IMR-90 (cell line): ENCODE results near the gene EXOC5. TPM values are rescaled to one million over a fixed set of nuclear protein-coding genes. Genes with fewer than 3 reads are reported as not detected.

ENCODE experiments used
- ATAC-seq: fragments of 200-7000 bp; cut with Tn5 transposase; 2 replicates; pipeline ENCODE4 v1.9.1; 2020; ENCODE audit warnings: low read depth, mild to moderate bottlenecking, moderate library complexity
- BruUV-seq: library from RNA; stranded (reverse); fragments of 400-500 nt; replicated peaks from 2 replicates; lab custom pipeline; 2021; lab: Mats Ljungman, UMichigan
- CTCF ChIA-PET: fragments of 300-600 bp; formaldehyde crosslinking; extraction: SDS; loops from one replicate; lab custom pipeline; 2021; ENCODE audit warnings: antibody characterized with exemption; lab: Yijun Ruan, JAX
- POLR2A ChIA-PET: fragments of 300-600 bp; sonication (Branson Sonifier 250); formaldehyde crosslinking; loops from one replicate; lab custom pipeline; 2022; ENCODE audit warnings: antibody characterized with exemption; ENCODE audit not compliant: unreplicated experiment; lab: Charles Lee
- DNase-seq: peaks from one replicate; pipeline ENCODE4 v3.0.0; 2013
- H2AFZ ChIP-seq: replicated peaks from 2 replicates; pipeline ENCODE3; 2013; ENCODE audit warnings: low read length, mild to moderate bottlenecking; ENCODE audit not compliant: poor library complexity
- H2AK5ac ChIP-seq: 2 replicates; pipeline ENCODE4 v1.6.1; 2013; ENCODE audit warnings: low read depth, low read length, inconsistent platforms
- H2AK9ac ChIP-seq: replicated peaks from 2 replicates; pipeline ENCODE3; 2013; ENCODE audit warnings: mild to moderate bottlenecking, low read depth, low read length, moderate library complexity; ENCODE audit not compliant: poor library complexity
- H2BK120ac ChIP-seq: 2 replicates; pipeline ENCODE4 v1.6.1; 2013; ENCODE audit warnings: low read depth, low read length, inconsistent platforms
- H2BK15ac ChIP-seq: 3 replicates; pipeline ENCODE4 v1.6.1; 2013; ENCODE audit warnings: low read depth, low read length, inconsistent platforms
- H2BK20ac ChIP-seq: 2 replicates; pipeline ENCODE4 v1.6.1; 2013; ENCODE audit warnings: low read depth, mild to moderate bottlenecking, inconsistent platforms, low read length, moderate library complexity
- H2BK5ac ChIP-seq: 2 replicates; pipeline ENCODE4 v1.6.1; 2013; ENCODE audit warnings: mild to moderate bottlenecking, low read depth, low read length, inconsistent platforms; ENCODE audit not compliant: poor library complexity, severe bottlenecking
- H3K14ac ChIP-seq: replicated peaks from 2 replicates; pipeline ENCODE4 v1.6.1; 2013; ENCODE audit warnings: low read depth, low read length, inconsistent platforms
- H3K18ac ChIP-seq: 2 replicates; pipeline ENCODE4 v1.6.1; 2013; ENCODE audit warnings: low read depth, low read length, control low read depth
- H3K23ac ChIP-seq: 2 replicates; pipeline ENCODE4 v1.6.1; 2013; ENCODE audit warnings: low read depth, low read length, inconsistent platforms
- H3K27ac ChIP-seq: 2 replicates; pipeline ENCODE4 v1.5.1; 2013; ENCODE audit warnings: mild to moderate bottlenecking, control low read depth, low read length; ENCODE audit not compliant: insufficient read depth
- H3K27me3 ChIP-seq: 2 replicates; pipeline ENCODE4 v1.6.1; 2013; ENCODE audit warnings: low read length; ENCODE audit not compliant: control insufficient read depth, insufficient read depth
- H3K36me3 ChIP-seq: 2 replicates; pipeline ENCODE4 v1.6.1; 2013; ENCODE audit warnings: low read length, mixed read lengths; ENCODE audit not compliant: control insufficient read depth, insufficient read depth
- H3K4ac ChIP-seq: 2 replicates; pipeline ENCODE4 v1.6.1; 2013; ENCODE audit warnings: low read depth, low read length, inconsistent platforms
- H3K4me1 ChIP-seq: 2 replicates; pipeline ENCODE4 v1.6.1; 2013; ENCODE audit warnings: low read length, mixed read lengths; ENCODE audit not compliant: control insufficient read depth, insufficient read depth
- H3K4me2 ChIP-seq: 2 replicates; pipeline ENCODE4 v1.6.1; 2013; ENCODE audit warnings: low read depth, mild to moderate bottlenecking, control low read depth, low read length, moderate library complexity
- H3K4me3 ChIP-seq: 2 replicates; pipeline ENCODE4 v1.5.1; 2013; ENCODE audit warnings: low read depth, mild to moderate bottlenecking, control low read depth, low read length, moderate library complexity; ENCODE audit not compliant: insufficient read depth
- H3K56ac ChIP-seq: 2 replicates; pipeline ENCODE4 v1.6.1; 2013; ENCODE audit warnings: low read length, inconsistent platforms; ENCODE audit not compliant: insufficient read depth; ENCODE audit errors: extremely low read depth
- H3K79me1 ChIP-seq, 2 experiments: 2 replicates each; pipeline ENCODE4 v1.6.1; 2013; ENCODE audit warnings: low read length in 2 of 2, inconsistent platforms in 1 of 2, low read depth in 1 of 2
- H3K9ac ChIP-seq: 2 replicates; pipeline ENCODE4 v1.6.1; 2013; ENCODE audit warnings: low read depth, low read length, control low read depth
- H3K9me1 ChIP-seq: 2 replicates; pipeline ENCODE4 v1.6.1; 2013; ENCODE audit warnings: low read length, inconsistent platforms; ENCODE audit not compliant: insufficient read depth
- H3K9me3 ChIP-seq: 2 replicates; pipeline ENCODE4 v1.6.1; 2013; ENCODE audit warnings: low read length; ENCODE audit not compliant: control insufficient read depth, insufficient read depth
- H4K20me1 ChIP-seq: 2 replicates; pipeline ENCODE4 v1.6.1; 2013; ENCODE audit warnings: low read length, inconsistent platforms; ENCODE audit not compliant: insufficient read depth
- H4K5ac ChIP-seq: 2 replicates; pipeline ENCODE4 v1.6.1; 2013; ENCODE audit warnings: mild to moderate bottlenecking, low read depth, low read length, control low read depth
- H4K8ac ChIP-seq, 2 experiments: 2 replicates each; pipeline ENCODE4 v1.6.1; 2013; ENCODE audit warnings: low read depth in 2 of 2, low read length in 2 of 2, control low read depth in 1 of 2, inconsistent platforms in 1 of 2
- H4K91ac ChIP-seq: 2 replicates; pipeline ENCODE4 v1.6.1; 2013; ENCODE audit warnings: low read depth, low read length, inconsistent platforms; ENCODE audit not compliant: insufficient read depth
- CEBPB ChIP-seq: IDR thresholded peaks from 2 replicates; pipeline ENCODE4 v1.6.1; 2012; ENCODE audit warnings: low read depth, low read length, improper control_type of control experiment
- MXI1 ChIP-seq: IDR thresholded peaks from 2 replicates; pipeline ENCODE4 v1.6.1; 2012; ENCODE audit warnings: low read depth, mild to moderate bottlenecking, low read length, moderate library complexity, borderline replicate concordance
- NFE2L2 ChIP-seq: fragments of 150-350 bp; IDR thresholded peaks from 2 replicates; pipeline ENCODE4 v1.6.1; 2016; ENCODE audit warnings: low read depth, mild to moderate bottlenecking, low read length
- POLR2A ChIP-seq: IDR thresholded peaks from 2 replicates; pipeline ENCODE4 v1.6.1; 2012; ENCODE audit warnings: mild to moderate bottlenecking, low read depth, low read length
- RAD21 ChIP-seq: IDR thresholded peaks from 2 replicates; pipeline ENCODE4 v1.6.1; 2012; ENCODE audit warnings: low read length, improper control_type of control experiment
- USF2 ChIP-seq: fragments of 150-350 bp; IDR thresholded peaks from 2 replicates; pipeline ENCODE4 v1.6.1; 2017; ENCODE audit warnings: mild to moderate bottlenecking, antibody characterized with exemption, low read length, low read depth
- WGBS, 2 experiments: methylation state at CpG; one replicate each; pipeline versions ENCODE4 v1.1.5 to v1.1.7; 2013; ENCODE audit warnings: missing lambda C conversion rate in 2 of 2; ENCODE audit not compliant: insufficient read length in 1 of 2; ENCODE audit errors: extremely low coverage in 2 of 2; 5-methylcytosine and 5-hydroxymethylcytosine counted together
- dilution Hi-C: fragments of 300-500 bp; cut with HindIII; formaldehyde crosslinking; loops from one replicate; pipeline ENCODE4 v1.14.3; 2018; ENCODE audit warnings: low sequenced_read_pairs; ENCODE audit not compliant: unreplicated experiment
- in situ Hi-C: fragments of 300-500 bp; cut with MboI; formaldehyde crosslinking; loops from 3 replicates; pipeline ENCODE4 v1.14.3; 2019; ENCODE audit warnings: low sequenced_read_pairs, inconsistent platforms, mixed read lengths
- intact Hi-C: fragments of 100-400 bp; cut with micrococcal nuclease; formaldehyde crosslinking; loops from 2 replicates; pipeline ENCODE4 v1.10.0; 2022
- polyA plus RNA-seq, 3 experiments: library from polyadenylated mRNA; depleted of rRNA; stranded (reverse); fragments of >200 nt; gene quantifications; 2 replicates each; pipeline ENCODE4 v1.2.3, GENCODE V29; 2012; ENCODE audit warnings: low replicate concordance in 1 of 3
- total RNA-seq: library from RNA; depleted of rRNA; stranded (reverse); fragments of >200 nt; gene quantifications from 2 replicates; pipeline ENCODE4 v1.2.3, GENCODE V29; 2012

The EXOC5 gene
- total and polyA plus RNA-seq, 2 of the 4 experiments (the other 2 are of a cell fraction), result 22.4 to 52.5 TPM

GRCh38 chr14:57291692-57292647 lies 23.3 kb upstream of the EXOC5 start:
- no peak overlapping the region for H4K91ac ChIP-seq
- no CpG with 5 or more reads among the region's 6 CpGs for WGBS, 2 experiments
- BruUV-seq, result no TSS peak

More at GRCh38 chr14:57291692-57292647, 23.3 kb upstream of the EXOC5 start:
- in situ Hi-C loops (no loop called here), dilution Hi-C loops (no loop called here), intact Hi-C loops (no loop called here)
- no peak overlapping the region for H2AK9ac ChIP-seq
- no peaks in the 10 kb centered on the region for H3K4me1 ChIP-seq
- H2BK15ac ChIP-seq, result no peak overlapping the region
- H2AFZ ChIP-seq, result no peak overlapping the region
- no peaks in the 10 kb centered on the region for H4K20me1 ChIP-seq
- no peak overlapping the region for H3K23ac ChIP-seq
- H3K9ac ChIP-seq, result no peak overlapping the region
- no peak overlapping the region for H4K5ac ChIP-seq
- H3K9me1 ChIP-seq, result no peaks in the 10 kb centered on the region
- H2BK20ac ChIP-seq, result no peak overlapping the region
- DNase-seq (no peak), ATAC-seq (no peak)
- TF ChIP-seq CEBPB (0 out of 2 replicates have a peak, but pooled peaks have one; percentile 16), MXI1 (no peak), USF2 (no peak), POLR2A (no peak), NFE2L2 (no peak), RAD21 (no peak)
- no peak overlapping the region for H3K56ac ChIP-seq
- no peak overlapping the region for H2BK120ac ChIP-seq
- no peak overlapping the region for H3K4ac ChIP-seq
- no peak overlapping the region for H3K18ac ChIP-seq
- no peak overlapping the region for H3K14ac ChIP-seq
- no peak overlapping the region for H3K4me3 ChIP-seq
- no peaks in the 10 kb centered on the region for H3K79me1 ChIP-seq
- ChIA-PET POLR2A (no interaction called here), CTCF (no interaction called here)
- no peaks in the 10 kb centered on the region for H3K9me3 ChIP-seq
- H3K27ac ChIP-seq, result no peak overlapping the region
- H3K36me3 ChIP-seq, result peaks cover 2% of the 10 kb centered on the region; the same call in 1 of the 2 replicates
- H3K4me2 ChIP-seq, result no peak overlapping the region
- H2BK5ac ChIP-seq, result no peak overlapping the region
- no peak overlapping the region for H4K8ac ChIP-seq
- no peak overlapping the region for H2AK5ac ChIP-seq
- no peaks in the 10 kb centered on the region for H3K27me3 ChIP-seq
